GM18520 (cell line): ENCODE measurements around the gene SRGN.
A peak's percentile ranks its signal among the peaks of the same experiment; 100 is the strongest.

ENCODE experiments used
- ATAC-seq: cut with Tn5 transposase; IDR thresholded peaks from one replicate; pipeline ENCODE4 v1.9.1; 2021; ENCODE audit not compliant: unreplicated experiment

SRGN gene

DNA sequence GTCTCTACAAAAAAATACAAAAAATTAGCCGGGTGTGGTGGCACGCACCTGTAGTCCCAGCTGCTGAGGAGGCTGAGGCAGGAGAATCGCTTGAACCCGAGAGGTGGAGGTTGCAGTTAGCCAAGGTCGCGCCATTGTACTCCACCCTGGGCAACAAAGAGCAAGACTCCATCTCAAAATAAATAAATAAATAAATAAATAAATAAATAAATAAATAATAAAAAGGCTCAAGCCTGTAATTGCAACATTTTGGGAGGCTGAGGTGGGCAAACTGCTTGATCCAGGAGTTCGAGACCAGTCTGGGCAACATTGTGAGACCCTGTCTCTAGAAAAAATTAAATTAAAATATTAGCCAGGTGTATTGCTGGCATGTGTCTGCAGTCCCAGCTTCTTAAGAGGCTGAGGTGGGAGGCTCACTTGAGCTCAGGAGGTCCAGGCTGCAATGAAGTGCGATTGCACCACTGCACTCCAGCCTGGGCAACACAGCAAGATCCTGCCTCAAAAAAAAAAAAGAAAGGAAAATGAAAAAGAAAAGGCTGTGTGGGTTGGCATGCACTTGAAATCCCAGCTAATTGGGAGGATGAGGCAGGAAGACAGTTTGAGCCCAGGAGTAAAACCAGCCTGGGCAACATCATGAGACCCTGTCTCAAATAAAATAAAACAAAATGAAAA lies 27.6 kb upstream of the SRGN start:
- ATAC-seq = no peak

- ATAC-seq = no peak
These were observed 26.4 kb upstream of the SRGN start for GRCh38 chr10:69061305-69062161.

GRCh38 chr10:69062901-69063300 lies 25.0 kb upstream of the SRGN start:
- ATAC-seq = no peak

GRCh38 chr10:69064762-69065328 lies 23.1 kb upstream of the SRGN start:
- ATAC-seq = no peak

DNA sequence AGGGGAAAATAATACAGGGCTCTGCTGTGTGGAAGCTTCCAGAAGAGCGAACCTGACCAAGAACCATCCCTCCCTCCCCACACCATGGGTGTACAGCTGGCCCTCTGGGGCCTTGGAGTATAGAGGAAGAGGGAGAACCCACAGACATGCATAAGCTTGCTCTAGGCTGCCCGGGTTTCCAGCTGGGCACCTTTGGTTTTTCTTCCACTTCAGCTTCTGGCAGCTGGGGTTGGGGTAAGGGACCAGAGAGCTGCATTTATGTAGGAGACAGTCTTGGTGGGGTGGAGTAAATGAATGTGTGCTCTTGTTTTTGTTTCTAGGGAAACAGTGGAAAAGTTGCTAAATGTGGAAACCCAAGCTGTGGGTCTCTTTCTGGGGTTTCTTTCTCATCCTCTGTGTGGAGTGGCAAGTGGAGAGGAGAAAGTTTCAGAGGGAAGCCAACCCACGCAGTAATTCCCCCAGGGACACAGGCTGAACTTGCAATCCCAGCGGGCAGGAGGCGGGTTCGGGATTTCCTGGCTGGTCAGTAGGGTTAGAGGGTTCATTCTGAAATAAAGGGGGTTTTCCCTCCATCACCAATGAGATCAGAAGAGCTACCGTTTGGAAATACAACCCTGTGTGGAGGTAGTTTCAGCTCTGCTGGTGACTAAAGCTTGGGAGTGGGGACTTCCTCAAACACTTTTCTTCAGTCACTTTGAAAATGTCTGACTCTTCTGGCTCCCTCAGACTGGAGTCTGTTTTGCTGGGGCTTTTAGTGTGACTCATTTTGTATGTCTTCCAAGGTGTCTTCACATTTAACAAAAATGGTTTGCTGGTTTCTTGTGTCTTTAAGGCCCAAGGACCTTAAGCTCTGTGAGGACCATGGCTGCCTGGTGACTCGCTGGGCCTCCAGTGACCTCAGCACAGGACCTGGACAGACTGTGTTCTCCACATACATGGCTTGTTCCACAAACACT lies 22.2 kb upstream of the SRGN start:
- peak; percentile 59 for ATAC-seq

GRCh38 chr10:69067189-69067588 lies 20.7 kb upstream of the SRGN start:
- no peak for ATAC-seq

GRCh38 chr10:69068549-69068948 lies 19.4 kb upstream of the SRGN start:
- no peak for ATAC-seq

GRCh38 chr10:69069090-69070042 lies 18.5 kb upstream of the SRGN start:
- ATAC-seq = no peak

- no peak for ATAC-seq
These were observed 17.0 kb upstream of the SRGN start for GRCh38 chr10:69070951-69071350.

- no peak for ATAC-seq
These were observed 16.3 kb upstream of the SRGN start for GRCh38 chr10:69071610-69072009.

- ATAC-seq = no peak
These were observed 14.9 kb upstream of the SRGN start for GRCh38 chr10:69073026-69073425.

GRCh38 chr10:69073736-69074364 lies 14.1 kb upstream of the SRGN start:
- no peak for ATAC-seq

DNA sequence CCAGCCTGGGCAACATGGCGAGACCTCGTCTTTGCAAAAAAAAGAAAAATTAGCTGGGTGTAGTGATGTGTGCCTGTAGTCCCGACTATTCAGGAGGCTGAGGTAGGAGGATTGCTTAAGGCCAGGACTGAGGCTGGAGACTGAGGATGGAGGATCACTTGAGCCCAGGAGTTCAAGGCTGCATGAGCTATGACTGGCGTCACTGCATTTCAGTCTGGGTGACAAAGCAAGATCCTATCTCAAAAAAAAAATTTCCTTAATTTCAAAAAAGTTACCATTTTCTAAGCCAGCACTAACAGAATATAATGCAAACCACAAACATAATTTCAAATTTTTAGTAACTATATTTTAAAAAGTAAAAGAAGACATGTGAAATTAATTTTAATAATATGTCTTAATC lies 13.4 kb upstream of the SRGN start:
- no peak for ATAC-seq

GRCh38 chr10:69075431-69075830 lies 12.5 kb upstream of the SRGN start:
- ATAC-seq = no peak

DNA sequence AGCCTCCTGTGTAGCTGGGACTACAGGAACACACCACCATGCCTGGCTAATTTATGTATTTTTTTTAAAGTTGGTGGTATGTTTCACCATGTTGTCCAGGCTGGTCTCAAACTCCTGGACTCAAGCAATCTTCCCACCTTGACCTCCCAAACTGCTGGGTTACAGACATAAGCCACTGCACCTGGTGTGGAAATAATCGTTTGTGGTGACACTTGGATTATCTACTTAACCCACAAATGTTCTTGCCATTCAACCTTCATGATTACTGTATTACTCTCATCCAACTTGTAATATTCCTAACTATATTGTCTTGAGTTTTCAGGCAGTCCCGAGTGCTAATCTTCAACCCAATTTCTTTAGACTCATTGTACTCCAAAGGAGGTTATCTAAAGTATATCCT lies 9.6 kb upstream of the SRGN start:
- ATAC-seq = no peak

GRCh38 chr10:69080226-69080625 lies 7.7 kb upstream of the SRGN start:
- no peak for ATAC-seq

DNA sequence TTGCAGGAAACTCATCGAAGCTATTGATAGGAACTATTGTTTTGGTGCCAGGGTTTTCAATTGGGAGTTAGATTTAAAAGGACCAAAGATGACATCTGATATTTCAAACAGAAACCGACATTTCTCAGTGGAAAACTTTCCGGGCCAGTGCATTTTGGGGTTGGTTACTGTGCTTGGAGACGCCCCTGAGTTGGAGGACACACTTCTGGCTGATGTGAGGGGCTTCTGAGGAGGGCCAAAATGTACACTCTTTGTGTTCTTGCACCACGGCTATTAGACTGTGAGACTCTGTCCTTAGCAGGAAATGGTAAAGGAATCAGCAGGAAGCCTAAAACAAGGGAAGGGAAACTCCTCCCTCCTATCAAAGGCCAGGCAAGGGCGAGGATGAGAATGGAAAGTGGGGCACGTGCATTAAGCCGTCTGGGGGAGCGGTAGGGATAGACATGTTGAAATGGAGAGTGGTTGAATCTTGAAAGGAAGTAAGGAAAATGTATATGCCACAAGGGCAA lies 1.8 kb upstream of the SRGN start:
- ATAC-seq = no peak

DNA sequence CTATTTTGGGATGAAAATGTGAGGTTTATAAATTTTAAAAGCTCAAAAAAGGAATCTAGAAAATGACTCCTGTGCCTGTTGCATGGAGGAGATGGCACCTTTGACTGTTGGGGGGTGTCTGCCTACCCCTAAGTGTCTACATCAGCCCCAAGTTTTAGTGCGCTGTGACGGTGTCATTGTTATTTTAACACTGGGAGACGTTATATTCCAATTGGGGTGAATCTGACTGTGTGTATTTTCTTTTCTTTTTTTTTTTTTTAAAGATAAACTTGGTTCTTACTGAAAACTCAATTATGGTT lies 517 bp downstream of the SRGN start:
- no peak for ATAC-seq

GRCh38 chr10:69088801-69089501 lies 1.0 kb downstream of the SRGN start:
- ATAC-seq = no peak
